CD8-positive, alpha-beta memory T cell (primary cell): ENCODE data around the gene CACNA1D. TPM values are rescaled to one million over a fixed set of nuclear protein-coding genes. Genes with fewer than 3 reads are reported as not detected.
A peak's percentile ranks its signal among the peaks of the same experiment; 100 is the strongest.

Source experiments
- CTCF ChIA-PET: fragments of 350-600 bp; sonication (Branson Sonifier 250); formaldehyde crosslinking; loops from one replicate; lab custom pipeline; 2021; ENCODE audit warnings: antibody characterized with exemption; lab: Charles Lee
- POLR2A ChIA-PET: fragments of 350-600 bp; sonication (Branson Sonifier 250); formaldehyde crosslinking; loops from one replicate; lab custom pipeline; 2021; ENCODE audit warnings: antibody characterized with exemption; lab: Charles Lee
- DNase-seq, 5 donors: peaks; one replicate each; pipeline versions ENCODE4 v3.0.0 to v3.0.0-alpha.2; 2020 to 2022; ENCODE audit warnings: mixed read lengths in 1 of 5
- H3K27ac ChIP-seq: one replicate; pipeline ENCODE4 v1.7.0; 2013; ENCODE audit warnings: low read depth, mild to moderate bottlenecking, low read length, moderate library complexity
- H3K27me3 ChIP-seq: 2 replicates; pipeline ENCODE4 v1.7.0; 2013; ENCODE audit warnings: low read length, mild to moderate bottlenecking; ENCODE audit not compliant: insufficient read depth, poor library complexity, severe bottlenecking
- H3K36me3 ChIP-seq: 2 replicates; pipeline ENCODE4 v1.7.0; 2013; ENCODE audit warnings: mild to moderate bottlenecking, low read length, moderate library complexity; ENCODE audit not compliant: insufficient read depth
- H3K4me1 ChIP-seq: 2 replicates; pipeline ENCODE4 v1.7.0; 2013; ENCODE audit warnings: mild to moderate bottlenecking, low read length, moderate library complexity; ENCODE audit not compliant: insufficient read depth
- H3K4me3 ChIP-seq: 2 replicates; pipeline ENCODE4 v1.7.0; 2013; ENCODE audit warnings: mild to moderate bottlenecking, low read length
- H3K9me3 ChIP-seq: 2 replicates; pipeline ENCODE4 v1.7.0; 2013; ENCODE audit warnings: mild to moderate bottlenecking, low read length
- H3K27ac Mint-ChIP-seq, 8 donors: one replicate each; pipeline ENCODE4 v1.8.0; 2020 to 2021; ENCODE audit warnings: mixed read lengths in 8 of 8, mild to moderate bottlenecking in 6 of 8, inconsistent platforms in 3 of 8, moderate library complexity in 3 of 8
- H3K27me3 Mint-ChIP-seq, 2 donors: one replicate each; pipeline ENCODE4 v1.8.0; 2020 to 2021; ENCODE audit warnings: mixed read lengths in 2 of 2, mild to moderate bottlenecking in 1 of 2, moderate library complexity in 1 of 2
- H3K36me3 Mint-ChIP-seq, 3 donors: one replicate each; pipeline ENCODE4 v1.8.0; 2020 to 2021; ENCODE audit warnings: mixed read lengths in 3 of 3, inconsistent platforms in 1 of 3, mild to moderate bottlenecking in 1 of 3
- H3K4me1 Mint-ChIP-seq, 3 donors: one replicate each; pipeline ENCODE4 v1.8.0; 2020 to 2021; ENCODE audit warnings: mixed read lengths in 3 of 3, inconsistent platforms in 1 of 3, mild to moderate bottlenecking in 1 of 3
- H3K4me3 Mint-ChIP-seq, 7 donors: one replicate each; pipeline ENCODE4 v1.8.0; 2020 to 2021; ENCODE audit warnings: mixed read lengths in 7 of 7, mild to moderate bottlenecking in 6 of 7, moderate library complexity in 4 of 7, inconsistent platforms in 2 of 7
- H3K9me3 Mint-ChIP-seq, 5 donors: one replicate each; pipeline ENCODE4 v1.8.0; 2020 to 2022; ENCODE audit warnings: mixed read lengths in 5 of 5, mild to moderate bottlenecking in 3 of 5, moderate library complexity in 2 of 5, inconsistent platforms in 1 of 5
- polyA plus RNA-seq: library from polyadenylated mRNA; unstranded; fragments of 300-500 nt; fragmentation: Illumina TruSeq; gene quantifications from one replicate; pipeline ENCODE4 v1.2.3, GENCODE V29; 2021
- total RNA-seq, 2 experiments: library from RNA; stranded (reverse); gene quantifications; one replicate each; pipeline ENCODE4 v1.2.3, GENCODE V29; 2021

Gene CACNA1D
- total and polyA plus RNA-seq, 3 experiments from 2014 or later, result 0.02 to 0.78 (median 0.26) TPM

GRCh38 chr3:53577506-53577905 lies 83.1 kb downstream of the CACNA1D start:
- Histone ChIP-seq H3K4me3 (no peak overlapping the region), H3K9me3 (no peaks in the 10 kb centered on the region), H3K36me3 (no peaks in the 10 kb centered on the region), H3K4me1 (no peaks in the 10 kb centered on the region), H3K27me3 (no peaks in the 10 kb centered on the region), H3K27ac (no peak overlapping the region)
- Mint-ChIP-seq H3K4me1 (no peaks in the 10 kb centered on the region), H3K27ac (no peak overlapping the region), H3K27me3 (peaks cover 4 to 18% of the 10 kb centered on the region in 2 donors), H3K4me3 (no peak overlapping the region), H3K36me3 (no peaks in the 10 kb centered on the region), H3K9me3 (no peaks in the 10 kb centered on the region)
- ChIA-PET POLR2A (no interaction called here), CTCF (no interaction called here)
- no peak for DNase-seq

- Mint-ChIP-seq H3K4me3 (no peak overlapping the region), H3K4me1 (no peaks in the 10 kb centered on the region), H3K36me3 (no peaks in the 10 kb centered on the region), H3K27ac (peak overlapping the region in 2 of 8 donors; percentile 21 to 38), H3K27me3 (peaks cover 6 to 18% of the 10 kb centered on the region in 2 donors), H3K9me3 (no peaks in the 10 kb centered on the region)
- DNase-seq, result no peak
- Histone ChIP-seq H3K9me3 (no peaks in the 10 kb centered on the region), H3K4me1 (no peaks in the 10 kb centered on the region), H3K27me3 (no peaks in the 10 kb centered on the region), H3K27ac (no peak overlapping the region), H3K4me3 (no peak overlapping the region), H3K36me3 (no peaks in the 10 kb centered on the region)
- ChIA-PET CTCF (no interaction called here), POLR2A (no interaction called here)
These were observed 85.2 kb downstream of the CACNA1D start for GRCh38 chr3:53579636-53580035.

GRCh38 chr3:53581671-53582070 lies 87.3 kb downstream of the CACNA1D start:
- Histone ChIP-seq H3K27ac (no peak overlapping the region), H3K9me3 (no peaks in the 10 kb centered on the region), H3K4me3 (no peak overlapping the region), H3K27me3 (no peaks in the 10 kb centered on the region), H3K4me1 (no peaks in the 10 kb centered on the region), H3K36me3 (no peaks in the 10 kb centered on the region)
- Mint-ChIP-seq H3K27ac (no peak overlapping the region), H3K4me3 (no peak overlapping the region), H3K4me1 (no peaks in the 10 kb centered on the region), H3K36me3 (no peaks in the 10 kb centered on the region), H3K9me3 (no peaks in the 10 kb centered on the region), H3K27me3 (peaks cover 3 to 7% of the 10 kb centered on the region in 2 donors)
- POLR2A ChIA-PET, result no interaction called here
- no peak for DNase-seq
- CTCF ChIA-PET, result no interaction called here

GRCh38 chr3:53583161-53583690 lies 88.8 kb downstream of the CACNA1D start:
- Mint-ChIP-seq H3K36me3 (no peaks in the 10 kb centered on the region), H3K4me1 (no peaks in the 10 kb centered on the region), H3K27ac (no peak overlapping the region), H3K4me3 (no peak overlapping the region), H3K9me3 (no peaks in the 10 kb centered on the region), H3K27me3 (peaks cover 0 to 5% of the 10 kb centered on the region in 2 donors)
- ChIA-PET POLR2A (no interaction called here), CTCF (interaction anchor here (1.1 to 1.6 kb wide), 2 partner anchors 8 to 10 kb away, joined by 3 read pairs; no protein-coding TSS in a partner anchor)
- Histone ChIP-seq H3K4me1 (no peaks in the 10 kb centered on the region), H3K9me3 (no peaks in the 10 kb centered on the region), H3K36me3 (no peaks in the 10 kb centered on the region), H3K27ac (no peak overlapping the region), H3K4me3 (no peak overlapping the region), H3K27me3 (no peaks in the 10 kb centered on the region)
- no peak for DNase-seq

- no peak for DNase-seq
- H3K27me3 Mint-ChIP-seq, result peaks cover 0 to 5% of the 10 kb centered on the region in 2 donors
- no peak overlapping the region for H3K4me3 Mint-ChIP-seq
- peak overlapping the region in 1 of 8 donors; percentile 23 for H3K27ac Mint-ChIP-seq
- H3K27ac ChIP-seq, result no peak overlapping the region
- no peaks in the 10 kb centered on the region for H3K36me3 Mint-ChIP-seq
- POLR2A ChIA-PET, result no interaction called here
- CTCF ChIA-PET, result no interaction called here
- H3K4me1 ChIP-seq, result no peaks in the 10 kb centered on the region
- no peaks in the 10 kb centered on the region for H3K36me3 ChIP-seq
- no peak overlapping the region for H3K4me3 ChIP-seq
- H3K9me3 Mint-ChIP-seq, result no peaks in the 10 kb centered on the region
- no peaks in the 10 kb centered on the region for H3K9me3 ChIP-seq
- no peaks in the 10 kb centered on the region for H3K27me3 ChIP-seq
- H3K4me1 Mint-ChIP-seq, result no peaks in the 10 kb centered on the region
These were observed 90.6 kb downstream of the CACNA1D start for GRCh38 chr3:53585049-53585448.

- DNase-seq, result no peak
- Histone ChIP-seq H3K4me3 (no peak overlapping the region), H3K4me1 (no peaks in the 10 kb centered on the region), H3K27ac (no peak overlapping the region), H3K9me3 (no peaks in the 10 kb centered on the region), H3K36me3 (no peaks in the 10 kb centered on the region), H3K27me3 (no peaks in the 10 kb centered on the region)
- ChIA-PET CTCF (no interaction called here), POLR2A (no interaction called here)
- Mint-ChIP-seq H3K27me3 (peaks cover 0 to 5% of the 10 kb centered on the region in 2 donors), H3K27ac (no peak overlapping the region), H3K36me3 (no peaks in the 10 kb centered on the region), H3K4me3 (no peak overlapping the region), H3K9me3 (no peaks in the 10 kb centered on the region), H3K4me1 (no peaks in the 10 kb centered on the region)
These were observed 91.2 kb downstream of the CACNA1D start for GRCh38 chr3:53585627-53586026.

GRCh38 chr3:53588122-53588521 lies 93.7 kb downstream of the CACNA1D start:
- H3K9me3 ChIP-seq, result no peaks in the 10 kb centered on the region
- no peaks in the 10 kb centered on the region for H3K4me1 ChIP-seq
- Mint-ChIP-seq H3K27me3 (peaks cover 0 to 5% of the 10 kb centered on the region in 2 donors), H3K4me3 (no peak overlapping the region), H3K36me3 (no peaks in the 10 kb centered on the region), H3K9me3 (no peaks in the 10 kb centered on the region), H3K4me1 (no peaks in the 10 kb centered on the region), H3K27ac (no peak overlapping the region)
- H3K27me3 ChIP-seq, result no peaks in the 10 kb centered on the region
- H3K36me3 ChIP-seq, result no peaks in the 10 kb centered on the region
- ChIA-PET CTCF (no interaction called here), POLR2A (no interaction called here)
- H3K4me3 ChIP-seq, result no peak overlapping the region
- DNase-seq, result no peak
- H3K27ac ChIP-seq, result no peak overlapping the region

GRCh38 chr3:53589201-53589600 lies 94.8 kb downstream of the CACNA1D start:
- H3K9me3 Mint-ChIP-seq, result no peaks in the 10 kb centered on the region
- no peak overlapping the region for H3K4me3 ChIP-seq
- no peaks in the 10 kb centered on the region for H3K4me1 Mint-ChIP-seq
- H3K27ac Mint-ChIP-seq, result no peak overlapping the region
- POLR2A ChIA-PET, result no interaction called here
- H3K4me3 Mint-ChIP-seq, result no peak overlapping the region
- H3K27ac ChIP-seq, result no peak overlapping the region
- H3K27me3 Mint-ChIP-seq, result peaks cover 0 to 4% of the 10 kb centered on the region in 2 donors
- no peaks in the 10 kb centered on the region for H3K27me3 ChIP-seq
- H3K36me3 Mint-ChIP-seq, result no peaks in the 10 kb centered on the region
- CTCF ChIA-PET, result no interaction called here
- no peaks in the 10 kb centered on the region for H3K9me3 ChIP-seq
- no peaks in the 10 kb centered on the region for H3K36me3 ChIP-seq
- no peaks in the 10 kb centered on the region for H3K4me1 ChIP-seq
- DNase-seq, result no peak
